NT2/D1 (cell line): ENCODE data around the gene CPT1A.

Experiments used
- YY1 ChIP-seq: IDR thresholded peaks from 2 replicates; pipeline ENCODE4 v1.6.1; 2011; ENCODE audit not compliant: insufficient read length, insufficient read depth
- ZNF274 ChIP-seq: IDR thresholded peaks from 2 replicates; pipeline ENCODE4 v1.6.1; 2011; ENCODE audit warnings: mild to moderate bottlenecking, low read depth, low read length

DNA sequence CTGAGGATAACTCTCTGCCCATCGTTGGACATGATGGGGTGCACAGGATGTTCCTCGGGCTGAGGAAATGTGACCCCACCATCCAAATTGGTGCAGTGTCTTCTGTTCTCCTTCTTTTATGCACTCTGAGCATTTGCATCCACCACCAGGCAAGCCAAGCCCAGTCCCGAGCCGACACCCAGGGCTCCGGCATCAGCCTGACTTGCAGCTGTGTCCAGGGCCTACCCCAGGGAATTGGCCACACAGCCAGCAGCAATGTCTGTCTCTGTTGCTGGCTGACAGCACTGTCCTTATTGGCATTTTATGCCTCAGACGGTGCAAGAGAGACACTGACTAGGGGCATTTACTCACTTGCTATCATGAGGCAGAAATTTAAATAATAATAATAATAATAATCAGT lies 25.4 kb upstream of the CPT1A start:
- TF ChIP-seq YY1 (no peak), ZNF274 (no peak)
